ENCODE results near the gene LRMDA.

LRMDA gene

DNA sequence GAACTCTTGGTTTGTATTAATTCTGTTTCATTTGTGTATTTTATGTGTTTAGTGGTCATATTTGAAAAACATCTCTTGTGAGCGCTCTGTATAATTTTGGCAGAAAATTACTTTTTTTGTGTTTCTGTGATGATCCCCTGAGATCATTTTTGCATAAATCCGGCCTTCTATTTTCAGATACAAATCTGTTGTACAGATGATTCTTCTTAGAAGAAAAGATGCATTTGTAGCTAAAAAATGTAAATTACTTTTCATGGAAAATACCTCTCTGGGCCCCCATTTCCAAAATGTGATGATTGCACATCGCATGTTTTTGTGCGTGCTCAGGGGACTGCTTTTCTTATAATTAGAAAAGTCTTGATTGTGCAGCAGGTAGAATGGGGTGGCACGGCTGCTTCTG, 395.4 kb downstream of the LRMDA start:
- no peak for DNase-seq (ENCODE audit: low read depth)
- in situ Hi-C loops (cut with HindIII; ENCODE audit: low sequenced_read_pairs) = no loop called here
- TF ChIP-seq, protein P1, sequence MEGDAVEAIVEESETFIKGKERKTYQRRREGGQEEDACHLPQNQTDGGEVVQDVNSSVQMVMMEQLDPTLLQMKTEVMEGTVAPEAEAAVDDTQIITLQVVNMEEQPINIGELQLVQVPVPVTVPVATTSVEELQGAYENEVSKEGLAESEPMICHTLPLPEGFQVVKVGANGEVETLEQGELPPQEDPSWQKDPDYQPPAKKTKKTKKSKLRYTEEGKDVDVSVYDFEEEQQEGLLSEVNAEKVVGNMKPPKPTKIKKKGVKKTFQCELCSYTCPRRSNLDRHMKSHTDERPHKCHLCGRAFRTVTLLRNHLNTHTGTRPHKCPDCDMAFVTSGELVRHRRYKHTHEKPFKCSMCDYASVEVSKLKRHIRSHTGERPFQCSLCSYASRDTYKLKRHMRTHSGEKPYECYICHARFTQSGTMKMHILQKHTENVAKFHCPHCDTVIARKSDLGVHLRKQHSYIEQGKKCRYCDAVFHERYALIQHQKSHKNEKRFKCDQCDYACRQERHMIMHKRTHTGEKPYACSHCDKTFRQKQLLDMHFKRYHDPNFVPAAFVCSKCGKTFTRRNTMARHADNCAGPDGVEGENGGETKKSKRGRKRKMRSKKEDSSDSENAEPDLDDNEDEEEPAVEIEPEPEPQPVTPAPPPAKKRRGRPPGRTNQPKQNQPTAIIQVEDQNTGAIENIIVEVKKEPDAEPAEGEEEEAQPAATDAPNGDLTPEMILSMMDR (IDR thresholded peaks at IDR 0.05; ENCODE audit: low read depth, low read length, missing control alignments) = no peak
- H3K4me3 ChIP-seq (ENCODE audit: low read depth, low read length) = no peak overlapping the region

GRCh38 chr10:75827587-75828021, 396.2 kb downstream of the LRMDA start:
- in situ Hi-C loops (cut with HindIII; ENCODE audit: low sequenced_read_pairs) = no loop called here
- TF ChIP-seq, protein P1 (IDR thresholded peaks at IDR 0.05; ENCODE audit: low read depth, low read length, missing control alignments) = no peak
- DNase-seq (ENCODE audit: low read depth) = no peak
- no peak overlapping the region for H3K4me3 ChIP-seq (ENCODE audit: low read depth, low read length)

DNA sequence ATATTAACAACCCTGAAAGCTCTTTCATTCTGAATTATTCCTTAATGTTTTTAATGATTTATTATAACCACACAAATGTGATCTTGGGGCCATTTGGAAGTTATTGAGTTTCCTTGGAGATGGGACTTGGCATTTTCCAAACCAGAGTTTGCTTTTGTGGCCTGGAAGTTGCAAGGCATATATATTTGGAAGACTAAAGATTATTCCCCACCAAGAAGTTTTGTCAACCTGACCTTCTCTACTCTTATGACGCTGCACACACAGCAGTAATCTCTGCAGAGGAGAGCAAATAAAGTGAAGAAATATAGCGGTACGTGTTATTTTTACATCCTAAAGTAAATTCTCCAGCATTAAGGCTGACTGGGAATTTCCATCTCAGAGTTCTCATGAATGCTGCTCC, 397.0 kb downstream of the LRMDA start:
- in situ Hi-C loops (cut with HindIII; ENCODE audit: low sequenced_read_pairs) = no loop called here
- DNase-seq (ENCODE audit: low read depth) = no peak
- H3K4me3 ChIP-seq (ENCODE audit: low read depth, low read length) = no peak overlapping the region
- TF ChIP-seq, protein P1 (IDR thresholded peaks at IDR 0.05; ENCODE audit: low read depth, low read length, missing control alignments) = no peak

DNA sequence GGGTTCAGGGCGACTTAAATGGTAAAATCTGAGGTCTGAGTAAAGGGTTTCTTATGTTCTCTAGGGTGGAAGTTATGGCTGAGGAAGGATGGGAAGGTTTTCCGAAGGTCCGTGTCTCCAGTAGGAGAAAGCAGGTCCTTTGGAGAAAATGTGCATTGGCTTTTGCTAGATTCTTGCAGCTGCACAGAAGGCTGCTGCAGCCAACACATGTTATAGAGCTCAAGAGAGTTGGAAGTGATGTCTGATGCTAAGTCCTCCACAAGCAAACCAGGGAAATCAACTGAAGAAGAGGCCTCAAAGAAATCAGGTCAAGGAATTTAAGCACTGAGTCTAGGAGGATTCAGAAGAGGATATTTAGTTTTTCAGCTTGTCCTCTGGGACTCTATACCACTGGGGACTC, 404.6 kb downstream of the LRMDA start:
- no peak for DNase-seq (ENCODE audit: low read depth)
- TF ChIP-seq, protein P1 (IDR thresholded peaks at IDR 0.05; ENCODE audit: low read depth, low read length, missing control alignments) = no peak
- in situ Hi-C loops (cut with HindIII; ENCODE audit: low sequenced_read_pairs) = loop anchor here (10.0 kb wide), 1 partner anchor 121 kb away; no protein-coding TSS in a partner anchor
- H3K4me3 ChIP-seq (ENCODE audit: low read depth, low read length) = no peak overlapping the region

- DNase-seq (ENCODE audit: low read depth) = no peak
- H3K4me3 ChIP-seq (ENCODE audit: low read depth, low read length) = no peak overlapping the region
- in situ Hi-C loops (cut with HindIII; ENCODE audit: low sequenced_read_pairs) = loop anchor here (10.0 kb wide), 1 partner anchor 124 kb away; no protein-coding TSS in a partner anchor
- TF ChIP-seq, protein P1 (IDR thresholded peaks at IDR 0.05; ENCODE audit: low read depth, low read length, missing control alignments) = no peak
These were observed 407.1 kb downstream of the LRMDA start for GRCh38 chr10:75838486-75838885.

- no peak overlapping the region for H3K4me3 ChIP-seq (ENCODE audit: low read depth, low read length)
- TF ChIP-seq, protein P1 (IDR thresholded peaks at IDR 0.05; ENCODE audit: low read depth, low read length, missing control alignments) = no peak
- in situ Hi-C loops (cut with HindIII; ENCODE audit: low sequenced_read_pairs) = loop anchor here (10.0 kb wide), 1 partner anchor 124 kb away; no protein-coding TSS in a partner anchor
- no peak for DNase-seq (ENCODE audit: low read depth)
These were observed 407.6 kb downstream of the LRMDA start for GRCh38 chr10:75839020-75839419.

Data from astrocyte of the cerebellum (primary cell).